Subcutaneous abdominal adipose tissue (tissue), 5 donors: Measurements from ENCODE around the gene WDHD1.
"Not testable (repeated sequence)": the region's sequence is repeated elsewhere in the genome, so short reads cannot be mapped to it uniquely, and the experiment has no call there.

Experiments
- H3K27ac ChIP-seq: one replicate; pipeline ENCODE4 v1.7.0; 2013; ENCODE audit warnings: low read depth, mild to moderate bottlenecking, inconsistent platforms, low read length, moderate library complexity
- H3K27me3 ChIP-seq, 5 donors: one replicate each; pipeline ENCODE4 v1.7.0; 2013; ENCODE audit warnings: low read length in 5 of 5, inconsistent platforms in 1 of 5; ENCODE audit not compliant: control insufficient read depth in 5 of 5, insufficient read depth in 4 of 5
- H3K36me3 ChIP-seq, 5 donors: one replicate each; pipeline ENCODE4 v1.7.0; 2013; ENCODE audit warnings: low read length in 5 of 5; ENCODE audit not compliant: control insufficient read depth in 5 of 5, insufficient read depth in 5 of 5
- H3K4me1 ChIP-seq, 5 donors: one replicate each; pipeline ENCODE4 v1.7.0; 2013; ENCODE audit warnings: low read length in 5 of 5, mild to moderate bottlenecking in 3 of 5, moderate library complexity in 1 of 5; ENCODE audit not compliant: control insufficient read depth in 5 of 5, insufficient read depth in 5 of 5
- H3K4me3 ChIP-seq, 5 donors: one replicate each; pipeline ENCODE4 v1.7.0; 2013; ENCODE audit warnings: low read length in 5 of 5, low read depth in 1 of 5
- H3K9ac ChIP-seq, 5 donors: one replicate each; pipeline ENCODE4 v1.7.0; 2013; ENCODE audit warnings: low read length in 5 of 5, mild to moderate bottlenecking in 4 of 5, moderate library complexity in 3 of 5
- H3K9me3 ChIP-seq, 5 donors: one replicate each; pipeline ENCODE4 v1.7.0; 2013; ENCODE audit warnings: low read length in 5 of 5; ENCODE audit not compliant: control insufficient read depth in 5 of 5
- donor health status: healthy.
- donor health status: healthy.
- donor health status: healthy.
- donor health status: healthy.
- donor health status: healthy.

The WDHD1 gene

GRCh38 chr14:54976316-54976715 lies 50.6 kb downstream of the WDHD1 start:
- Histone ChIP-seq H3K9me3 (no peaks in the 10 kb centered on the region), H3K27me3 (no peaks in the 10 kb centered on the region), H3K4me1 (peaks cover 0 to 5% (median 0%) of the 10 kb centered on the region in 5 donors), H3K4me3 (no peak overlapping the region), H3K27ac (no peak overlapping the region), H3K36me3 (no peaks in the 10 kb centered on the region), H3K9ac (no peak overlapping the region)

GRCh38 chr14:54975856-54976255 lies 51.0 kb downstream of the WDHD1 start:
- no peaks in the 10 kb centered on the region for H3K36me3 ChIP-seq
- no peaks in the 10 kb centered on the region for H3K9me3 ChIP-seq
- H3K4me3 ChIP-seq: no peak overlapping the region
- no peak overlapping the region for H3K27ac ChIP-seq
- H3K9ac ChIP-seq: no peak overlapping the region
- no peaks in the 10 kb centered on the region for H3K27me3 ChIP-seq
- H3K4me1 ChIP-seq: peaks cover 0 to 5% (median 0%) of the 10 kb centered on the region in 5 donors

GRCh38 chr14:54974788-54975414 lies 52.0 kb downstream of the WDHD1 start:
- Histone ChIP-seq H3K27me3 (no peaks in the 10 kb centered on the region), H3K4me3 (no peak overlapping the region), H3K9ac (no peak overlapping the region), H3K9me3 (no peaks in the 10 kb centered on the region), H3K4me1 (peaks cover 0 to 5% (median 0%) of the 10 kb centered on the region in 5 donors), H3K27ac (no peak overlapping the region), H3K36me3 (no peaks in the 10 kb centered on the region)

- H3K9me3 ChIP-seq: no peaks in the 10 kb centered on the region
- H3K4me3 ChIP-seq: no peak overlapping the region
- no peaks in the 10 kb centered on the region for H3K36me3 ChIP-seq
- H3K9ac ChIP-seq: no peak overlapping the region
- H3K4me1 ChIP-seq: no peaks in the 10 kb centered on the region
- H3K27ac ChIP-seq: no peak overlapping the region
- no peaks in the 10 kb centered on the region for H3K27me3 ChIP-seq
Observed at GRCh38 chr14:54967496-54967895, 59.4 kb downstream of the WDHD1 start.

GRCh38 chr14:54955143-54955542 lies 71.8 kb downstream of the WDHD1 start:
- Histone ChIP-seq H3K4me1 (no peaks in the 10 kb centered on the region), H3K4me3 (no peak overlapping the region), H3K27me3 (no peaks in the 10 kb centered on the region), H3K9ac (no peak overlapping the region), H3K36me3 (peaks cover 0 to 4% (median 0%) of the 10 kb centered on the region in 5 donors), H3K27ac (no peak overlapping the region), H3K9me3 (no peaks in the 10 kb centered on the region)

- not testable (repeated sequence) for H3K27me3 ChIP-seq, H3K36me3 ChIP-seq, H3K4me1 ChIP-seq, H3K4me3 ChIP-seq, H3K27ac ChIP-seq, H3K9me3 ChIP-seq, H3K9ac ChIP-seq
Observed at GRCh38 chr14:54953609-54954008, 73.3 kb downstream of the WDHD1 start.

- H3K9ac ChIP-seq, H3K36me3 ChIP-seq, H3K27ac ChIP-seq, H3K9me3 ChIP-seq, H3K4me3 ChIP-seq, H3K27me3 ChIP-seq, H3K4me1 ChIP-seq: not testable (repeated sequence)
Observed at GRCh38 chr14:54952803-54953202, 74.1 kb downstream of the WDHD1 start.

- Histone ChIP-seq H3K27me3 (no peaks in the 10 kb centered on the region), H3K27ac (no peak overlapping the region), H3K9ac (no peak overlapping the region), H3K4me1 (no peaks in the 10 kb centered on the region), H3K4me3 (no peak overlapping the region), H3K9me3 (no peaks in the 10 kb centered on the region), H3K36me3 (no peaks in the 10 kb centered on the region)
Observed at GRCh38 chr14:54947230-54947629, 79.7 kb downstream of the WDHD1 start.

GRCh38 chr14:54946500-54946899 lies 80.4 kb downstream of the WDHD1 start:
- H3K4me1 ChIP-seq: no peaks in the 10 kb centered on the region
- no peaks in the 10 kb centered on the region for H3K36me3 ChIP-seq
- H3K9me3 ChIP-seq: no peaks in the 10 kb centered on the region
- no peak overlapping the region for H3K9ac ChIP-seq
- H3K27me3 ChIP-seq: no peaks in the 10 kb centered on the region
- no peak overlapping the region for H3K27ac ChIP-seq
- no peak overlapping the region for H3K4me3 ChIP-seq

GRCh38 chr14:54944737-54945391 lies 82.0 kb downstream of the WDHD1 start:
- H3K27ac ChIP-seq: no peak overlapping the region
- H3K4me1 ChIP-seq: no peaks in the 10 kb centered on the region
- H3K9ac ChIP-seq: no peak overlapping the region
- H3K4me3 ChIP-seq: no peak overlapping the region
- H3K9me3 ChIP-seq: no peaks in the 10 kb centered on the region
- H3K27me3 ChIP-seq: no peaks in the 10 kb centered on the region
- no peaks in the 10 kb centered on the region for H3K36me3 ChIP-seq
